ENCODE data around the gene GLT8D2.

Gene GLT8D2

GRCh38 chr12:104049903-104050356 lies at the start of gene GLT8D2:
TSS of gene GLT8D2 (minus strand) at chr12:104050187. CDS start at chr12:104019648, 30,539 bp downstream.
- DNase-seq (ENCODE audit: low spot score): no peak

- DNase-seq (ENCODE audit: low spot score): no peak
Measured at GRCh38 chr12:104097954-104098353, 48.0 kb upstream of the GLT8D2 start.

GRCh38 chr12:104095289-104095688 lies 45.3 kb upstream of the GLT8D2 start:
- DNase-seq (ENCODE audit: low spot score): no peak

GRCh38 chr12:104094284-104094683 lies 44.3 kb upstream of the GLT8D2 start:
- DNase-seq (ENCODE audit: low spot score): no peak

GRCh38 chr12:104091136-104091535 lies 41.1 kb upstream of the GLT8D2 start:
- DNase-seq (ENCODE audit: low spot score): no peak

- no peak for DNase-seq (ENCODE audit: low spot score)
Measured at GRCh38 chr12:104090685-104091084, 40.7 kb upstream of the GLT8D2 start.

GRCh38 chr12:104083769-104084475 lies 33.9 kb upstream of the GLT8D2 start:
- peak; percentile 78 for DNase-seq (ENCODE audit: low spot score)

GRCh38 chr12:104080764-104081163 lies 30.8 kb upstream of the GLT8D2 start:
- DNase-seq (ENCODE audit: low spot score): no peak

- no peak for DNase-seq (ENCODE audit: low spot score)
Measured at GRCh38 chr12:104079024-104079423, 29.0 kb upstream of the GLT8D2 start.

GRCh38 chr12:104073699-104074098 lies 23.7 kb upstream of the GLT8D2 start:
- no peak for DNase-seq (ENCODE audit: low spot score)

GRCh38 chr12:104072099-104072498 lies 22.1 kb upstream of the GLT8D2 start:
- no peak for DNase-seq (ENCODE audit: low spot score)

- DNase-seq (ENCODE audit: low spot score): no peak
Measured at GRCh38 chr12:104064842-104065427, 14.9 kb upstream of the GLT8D2 start.

GRCh38 chr12:104064031-104064841 lies 14.2 kb upstream of the GLT8D2 start, which contains the start of gene HCFC2:
TSS of gene HCFC2 (plus strand) at chr12:104064531. CDS start at chr12:104064561, 30 bp downstream.
- peak; percentile 90 for DNase-seq (ENCODE audit: low spot score)

- DNase-seq (ENCODE audit: low spot score): peak; percentile 11
Measured at GRCh38 chr12:104063712-104064030, 13.7 kb upstream of the GLT8D2 start.

GRCh38 chr12:104060791-104061190 lies 10.8 kb upstream of the GLT8D2 start:
- DNase-seq (ENCODE audit: low spot score): no peak

- no peak for DNase-seq (ENCODE audit: low spot score)
Measured at GRCh38 chr12:104059963-104060362, 10.0 kb upstream of the GLT8D2 start.

- DNase-seq (ENCODE audit: low spot score): no peak
Measured at GRCh38 chr12:104058802-104059201, 8.8 kb upstream of the GLT8D2 start.

- DNase-seq (ENCODE audit: low spot score): peak; percentile 15
Measured at GRCh38 chr12:104057771-104058197, 7.8 kb upstream of the GLT8D2 start.

- DNase-seq (ENCODE audit: low spot score): no peak
Measured at GRCh38 chr12:104056419-104056972, 6.5 kb upstream of the GLT8D2 start.

GRCh38 chr12:104055686-104056388 lies 5.8 kb upstream of the GLT8D2 start:
- DNase-seq (ENCODE audit: low spot score): no peak

GRCh38 chr12:104054681-104055346 lies 4.8 kb upstream of the GLT8D2 start:
- no peak for DNase-seq (ENCODE audit: low spot score)

Measured in activated CD4-positive, alpha-beta T cell treated with anti-CD3 and anti-CD28 coated beads, Interleukin-2, Interleukin-4, amounts not matched to agents 100 ng/mL and 50 ng/mL, durations not matched to agents 16 hours and 8 hours (primary cell).